C4-2B (cell line): ENCODE results near the gene DDIT4L.

Experiments used
- H3K27ac ChIP-seq: fragments of 450-650 bp; 2 replicates; pipeline ENCODE4 v1.5.1; 2017
- ZFX ChIP-seq: fragments of 450-650 bp; IDR thresholded peaks from 2 replicates; pipeline ENCODE4 v1.6.1; 2017
- TF ChIP-seq, protein P1 (sequence below): fragments of 450-650 bp; conservative IDR thresholded peaks from 2 replicates; pipeline ENCODE4 v1.5.1; 2017; ENCODE audit warnings: mild to moderate bottlenecking

DDIT4L gene, protein sequence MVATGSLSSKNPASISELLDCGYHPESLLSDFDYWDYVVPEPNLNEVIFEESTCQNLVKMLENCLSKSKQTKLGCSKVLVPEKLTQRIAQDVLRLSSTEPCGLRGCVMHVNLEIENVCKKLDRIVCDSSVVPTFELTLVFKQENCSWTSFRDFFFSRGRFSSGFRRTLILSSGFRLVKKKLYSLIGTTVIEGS

DNA sequence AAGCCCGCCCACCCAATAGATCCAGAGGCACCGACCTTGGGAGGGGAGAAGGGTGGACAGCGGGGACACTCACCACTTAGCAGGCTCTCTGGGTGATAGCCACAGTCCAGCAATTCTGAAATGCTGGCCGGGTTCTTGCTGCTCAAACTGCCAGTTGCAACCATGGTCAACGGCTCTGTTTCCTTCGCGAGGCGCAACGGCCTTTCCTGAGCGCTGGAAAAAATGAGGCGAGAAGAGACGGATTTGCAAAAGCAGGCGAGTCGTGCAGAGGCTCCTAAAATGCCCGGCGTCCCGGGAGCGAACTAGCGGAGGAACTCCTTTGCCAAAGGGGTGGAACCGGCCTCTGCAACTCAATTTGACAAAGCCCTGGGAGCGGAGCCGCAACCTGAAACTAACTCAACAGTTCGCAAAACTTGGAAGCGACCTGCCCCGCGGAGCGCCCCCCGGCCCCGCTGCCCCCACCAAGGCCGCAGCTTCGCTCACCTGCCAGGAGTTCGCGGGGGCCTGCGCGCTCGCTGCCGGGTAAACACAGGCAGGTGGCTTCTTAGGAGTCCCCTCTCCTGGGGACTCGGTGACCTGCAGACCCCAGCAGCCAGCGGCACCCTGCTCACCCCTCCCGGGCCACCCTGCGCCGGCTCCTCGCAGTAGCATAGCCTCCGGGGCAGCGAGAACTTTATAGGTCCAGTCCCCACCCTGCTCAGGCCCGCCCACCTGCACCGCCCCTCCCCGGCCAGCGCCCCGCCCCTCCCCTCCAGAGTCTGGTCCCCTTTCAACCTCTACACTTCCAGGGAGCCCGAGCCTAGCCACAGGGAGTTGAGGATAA, at the start of gene DDIT4L:
DDIT4L (minus strand) TSS at position 649 of the 823 bp plus-strand sequence; CDS start at position 164, 485 bp downstream.
- H3K27ac ChIP-seq: no peak within 1 kb of the TSS; the same call in 1 of the 2 replicates
- no peak for TF ChIP-seq ZFX
- TF ChIP-seq, protein P1, sequence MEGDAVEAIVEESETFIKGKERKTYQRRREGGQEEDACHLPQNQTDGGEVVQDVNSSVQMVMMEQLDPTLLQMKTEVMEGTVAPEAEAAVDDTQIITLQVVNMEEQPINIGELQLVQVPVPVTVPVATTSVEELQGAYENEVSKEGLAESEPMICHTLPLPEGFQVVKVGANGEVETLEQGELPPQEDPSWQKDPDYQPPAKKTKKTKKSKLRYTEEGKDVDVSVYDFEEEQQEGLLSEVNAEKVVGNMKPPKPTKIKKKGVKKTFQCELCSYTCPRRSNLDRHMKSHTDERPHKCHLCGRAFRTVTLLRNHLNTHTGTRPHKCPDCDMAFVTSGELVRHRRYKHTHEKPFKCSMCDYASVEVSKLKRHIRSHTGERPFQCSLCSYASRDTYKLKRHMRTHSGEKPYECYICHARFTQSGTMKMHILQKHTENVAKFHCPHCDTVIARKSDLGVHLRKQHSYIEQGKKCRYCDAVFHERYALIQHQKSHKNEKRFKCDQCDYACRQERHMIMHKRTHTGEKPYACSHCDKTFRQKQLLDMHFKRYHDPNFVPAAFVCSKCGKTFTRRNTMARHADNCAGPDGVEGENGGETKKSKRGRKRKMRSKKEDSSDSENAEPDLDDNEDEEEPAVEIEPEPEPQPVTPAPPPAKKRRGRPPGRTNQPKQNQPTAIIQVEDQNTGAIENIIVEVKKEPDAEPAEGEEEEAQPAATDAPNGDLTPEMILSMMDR: no peak

DNA sequence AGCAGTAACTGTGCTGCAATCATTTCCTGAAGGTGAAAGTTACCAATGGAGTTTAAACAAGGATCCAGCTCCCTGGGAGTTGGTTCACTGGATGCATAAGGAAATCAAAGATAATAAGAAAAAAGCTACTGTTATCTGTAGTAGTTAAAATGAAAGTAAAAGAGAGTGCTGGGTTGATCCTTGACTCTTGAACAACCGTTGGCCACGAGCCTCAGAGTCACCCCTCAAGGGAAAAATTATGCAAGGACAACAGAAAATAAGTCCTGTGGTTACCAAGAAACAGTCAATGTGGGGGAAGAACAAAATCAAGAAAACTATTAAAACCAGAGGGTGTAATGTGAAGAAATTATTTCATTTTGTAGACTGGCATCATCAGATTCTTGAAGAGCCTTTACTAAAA, 49.7 kb upstream of the DDIT4L start:
- no peak overlapping the region for H3K27ac ChIP-seq
- TF ChIP-seq, protein P1: no peak
- no peak for TF ChIP-seq ZFX

DNA sequence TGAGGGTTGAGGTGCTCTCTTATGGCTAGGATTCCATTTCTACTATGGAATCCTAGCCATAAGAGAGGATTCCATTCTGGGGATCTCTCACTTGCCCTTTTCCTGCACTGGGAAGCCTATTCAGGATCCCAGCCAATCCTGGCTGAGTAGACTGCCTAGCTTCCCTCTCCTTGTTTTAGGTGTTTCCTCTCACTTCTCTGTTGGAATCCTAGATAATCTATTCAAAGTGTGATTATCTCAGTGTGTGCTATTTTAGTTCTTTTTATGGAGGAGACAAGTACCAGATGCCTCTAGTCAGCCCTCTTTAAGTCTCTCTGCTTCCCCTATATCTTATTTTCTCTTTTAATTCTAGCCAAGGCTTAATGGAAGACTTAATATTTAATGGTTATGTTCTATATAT, 34.5 kb upstream of the DDIT4L start:
- H3K27ac ChIP-seq: no peak overlapping the region
- TF ChIP-seq, protein P1: no peak
- no peak for TF ChIP-seq ZFX

DNA sequence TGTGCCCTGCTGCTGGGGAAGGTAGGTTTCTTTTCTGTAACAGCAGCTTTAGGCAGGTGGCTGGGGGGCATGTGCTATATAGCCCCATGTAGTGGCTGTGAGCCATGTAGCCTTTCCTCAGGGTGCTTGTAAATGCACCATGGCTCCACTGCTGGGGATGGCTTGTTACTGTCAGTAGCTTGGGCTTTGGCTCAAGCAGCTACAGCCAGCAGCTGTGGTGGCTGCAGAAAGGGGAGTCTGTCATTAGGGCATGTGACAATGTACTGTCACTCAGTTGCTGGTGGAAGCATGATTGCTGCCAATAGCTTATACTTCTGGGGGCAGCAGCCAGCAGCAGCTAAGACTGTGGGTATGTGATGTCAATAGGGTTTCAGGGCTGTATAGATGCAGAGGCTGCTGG, 33.9 kb upstream of the DDIT4L start:
- no peak overlapping the region for H3K27ac ChIP-seq
- TF ChIP-seq ZFX: no peak
- TF ChIP-seq, protein P1: no peak

DNA sequence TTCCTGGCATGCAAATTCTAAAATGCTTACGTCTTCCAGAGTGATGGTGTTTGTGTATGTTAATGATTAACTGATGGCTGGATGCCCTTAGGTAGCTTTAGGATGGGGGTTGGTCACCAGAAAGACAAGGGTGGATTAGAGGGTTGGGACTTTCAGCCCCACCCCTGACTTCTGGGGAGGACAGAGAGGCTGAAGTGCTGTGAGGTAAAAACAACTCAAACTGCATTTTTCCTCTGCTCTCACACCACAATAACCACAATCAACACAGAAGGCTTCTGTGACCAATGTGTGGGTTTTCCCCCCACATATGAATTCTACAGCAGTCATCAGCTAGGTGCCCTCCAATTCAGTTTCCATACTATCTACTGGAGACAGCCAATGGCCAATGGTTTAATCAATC, 18.7 kb upstream of the DDIT4L start:
- H3K27ac ChIP-seq: no peak overlapping the region
- TF ChIP-seq, protein P1: no peak
- TF ChIP-seq ZFX: no peak

DNA sequence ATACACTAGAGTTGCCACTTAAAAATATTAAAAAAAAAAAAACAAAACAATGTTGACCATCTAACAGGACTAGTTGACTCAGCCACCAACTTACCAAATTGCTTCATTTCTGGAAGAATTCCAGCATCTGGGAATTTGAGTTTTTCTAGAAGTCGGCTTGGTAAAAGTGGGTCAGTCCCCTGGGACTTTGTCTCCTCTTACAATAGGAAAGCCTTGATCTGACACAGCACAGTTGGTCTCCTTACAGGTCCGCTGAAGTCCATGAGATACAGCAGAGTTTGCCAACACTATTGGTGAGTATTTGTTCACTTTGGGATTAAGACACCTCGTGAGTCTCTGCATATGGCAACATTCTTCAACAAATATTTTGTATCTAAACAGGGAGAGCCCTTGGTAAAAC, 18.2 kb upstream of the DDIT4L start:
- no peak for TF ChIP-seq ZFX
- TF ChIP-seq, protein P1: no peak
- H3K27ac ChIP-seq: no peak overlapping the region

DNA sequence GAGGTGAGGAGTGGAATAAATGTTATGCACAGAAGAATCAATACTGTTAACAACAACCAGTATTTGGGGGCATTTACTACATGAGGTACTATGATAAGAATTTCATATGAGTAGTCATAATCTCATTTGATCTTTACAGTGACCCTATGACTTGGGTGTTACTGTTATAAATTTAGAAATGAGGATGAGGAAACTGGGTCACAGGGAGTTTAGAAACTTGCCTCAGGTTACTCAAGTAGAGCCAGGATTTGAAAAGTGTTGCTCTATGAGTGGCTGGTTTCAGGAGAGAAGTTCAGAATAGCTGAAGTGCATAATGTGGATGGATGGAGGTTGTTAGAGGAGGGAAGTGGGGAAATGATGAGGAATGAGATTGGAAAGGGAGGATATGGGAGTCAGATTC, 16.6 kb upstream of the DDIT4L start:
- TF ChIP-seq, protein P1: no peak
- TF ChIP-seq ZFX: no peak
- no peak overlapping the region for H3K27ac ChIP-seq
